ENCODE data around the gene GSG1.

Gene GSG1

DNA sequence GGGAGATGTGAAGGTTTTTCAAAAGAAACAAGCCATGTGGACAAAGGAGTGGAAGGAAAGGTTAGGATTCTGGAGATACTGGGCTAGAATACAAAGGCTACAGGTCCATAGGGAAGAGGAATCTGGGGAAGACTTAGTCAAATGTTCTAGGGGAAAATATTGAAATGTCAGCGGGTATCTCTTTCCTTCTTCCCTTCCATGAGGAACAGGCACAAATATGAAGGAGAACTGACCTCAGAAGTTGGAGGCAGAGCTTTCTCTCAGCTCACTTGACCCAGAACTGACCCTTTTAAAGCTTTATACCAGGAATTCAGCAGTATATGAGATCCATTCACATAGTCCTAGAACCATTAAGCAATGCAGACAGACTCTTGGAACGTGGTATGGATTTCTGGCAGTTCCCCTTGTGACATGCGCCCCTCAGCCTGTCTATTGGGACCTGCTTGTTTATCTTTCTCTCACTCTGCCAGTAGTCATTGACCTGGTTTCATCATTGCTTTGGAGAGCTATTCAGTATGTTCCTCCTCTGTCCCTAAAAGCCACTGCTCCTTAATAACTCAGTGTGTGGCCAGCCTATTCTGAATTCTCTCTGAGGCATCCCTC, 43.0 kb upstream of the GSG1 start:
- TF ChIP-seq, protein P1, sequence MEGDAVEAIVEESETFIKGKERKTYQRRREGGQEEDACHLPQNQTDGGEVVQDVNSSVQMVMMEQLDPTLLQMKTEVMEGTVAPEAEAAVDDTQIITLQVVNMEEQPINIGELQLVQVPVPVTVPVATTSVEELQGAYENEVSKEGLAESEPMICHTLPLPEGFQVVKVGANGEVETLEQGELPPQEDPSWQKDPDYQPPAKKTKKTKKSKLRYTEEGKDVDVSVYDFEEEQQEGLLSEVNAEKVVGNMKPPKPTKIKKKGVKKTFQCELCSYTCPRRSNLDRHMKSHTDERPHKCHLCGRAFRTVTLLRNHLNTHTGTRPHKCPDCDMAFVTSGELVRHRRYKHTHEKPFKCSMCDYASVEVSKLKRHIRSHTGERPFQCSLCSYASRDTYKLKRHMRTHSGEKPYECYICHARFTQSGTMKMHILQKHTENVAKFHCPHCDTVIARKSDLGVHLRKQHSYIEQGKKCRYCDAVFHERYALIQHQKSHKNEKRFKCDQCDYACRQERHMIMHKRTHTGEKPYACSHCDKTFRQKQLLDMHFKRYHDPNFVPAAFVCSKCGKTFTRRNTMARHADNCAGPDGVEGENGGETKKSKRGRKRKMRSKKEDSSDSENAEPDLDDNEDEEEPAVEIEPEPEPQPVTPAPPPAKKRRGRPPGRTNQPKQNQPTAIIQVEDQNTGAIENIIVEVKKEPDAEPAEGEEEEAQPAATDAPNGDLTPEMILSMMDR (conservative IDR thresholded peaks at IDR 0.05; ENCODE audit: low read depth, low read length): no peak
- no peak overlapping the region for H3K4me3 ChIP-seq (ENCODE audit: low read length)
- no peak for DNase-seq (ENCODE audit: low read depth)

DNA sequence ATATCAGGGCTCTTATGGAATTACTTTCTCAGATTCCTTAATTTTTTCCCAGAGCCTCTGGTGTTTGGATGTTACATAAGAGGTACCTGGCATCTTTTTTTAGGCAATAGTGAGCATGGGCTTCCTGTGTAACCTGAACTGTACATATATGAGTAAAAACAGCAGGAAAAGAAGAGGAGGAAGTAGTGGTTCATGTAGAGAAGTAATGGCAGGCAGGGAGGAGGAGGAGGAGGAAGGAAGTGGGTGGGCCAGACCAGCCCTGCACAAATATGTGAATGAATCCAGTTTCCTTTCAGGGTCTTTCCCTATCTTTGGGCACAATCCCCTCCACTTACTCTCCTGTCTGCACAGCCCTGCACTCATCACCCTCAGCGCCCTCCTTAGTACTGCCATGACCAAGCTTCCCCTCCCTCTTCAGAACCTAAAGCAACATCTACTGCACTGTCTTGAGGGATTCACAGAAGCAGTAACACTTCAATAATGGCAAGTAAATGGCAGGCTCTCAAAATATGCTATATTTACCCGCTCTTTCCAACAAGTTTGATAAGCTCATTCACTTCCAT, 40.9 kb upstream of the GSG1 start:
- DNase-seq (ENCODE audit: low read depth): no peak
- TF ChIP-seq, protein P1 (conservative IDR thresholded peaks at IDR 0.05; ENCODE audit: low read depth, low read length): no peak
- H3K4me3 ChIP-seq (ENCODE audit: low read length): no peak overlapping the region

DNA sequence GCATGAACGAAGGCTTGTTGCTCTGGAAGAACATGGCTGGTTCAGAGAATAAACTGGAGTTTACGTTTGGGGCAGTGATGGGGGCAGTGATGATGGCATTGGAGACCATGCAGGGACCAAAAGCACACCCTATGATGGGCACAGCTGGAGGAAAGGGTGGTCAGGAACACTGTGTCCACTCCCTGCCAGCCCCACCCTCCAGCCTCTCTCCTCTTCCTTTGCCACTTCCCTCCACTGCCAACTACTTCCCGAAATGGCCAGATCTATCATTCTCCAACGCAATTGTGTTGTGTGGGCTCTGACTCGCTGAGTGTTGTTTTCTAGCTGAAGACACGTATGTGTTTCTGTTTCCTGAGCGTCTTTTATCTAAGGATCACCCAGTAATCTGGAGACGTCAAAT, 39.3 kb upstream of the GSG1 start:
- TF ChIP-seq, protein P1 (conservative IDR thresholded peaks at IDR 0.05; ENCODE audit: low read depth, low read length): no peak
- no peak for DNase-seq (ENCODE audit: low read depth)
- no peak overlapping the region for H3K4me3 ChIP-seq (ENCODE audit: low read length)

DNA sequence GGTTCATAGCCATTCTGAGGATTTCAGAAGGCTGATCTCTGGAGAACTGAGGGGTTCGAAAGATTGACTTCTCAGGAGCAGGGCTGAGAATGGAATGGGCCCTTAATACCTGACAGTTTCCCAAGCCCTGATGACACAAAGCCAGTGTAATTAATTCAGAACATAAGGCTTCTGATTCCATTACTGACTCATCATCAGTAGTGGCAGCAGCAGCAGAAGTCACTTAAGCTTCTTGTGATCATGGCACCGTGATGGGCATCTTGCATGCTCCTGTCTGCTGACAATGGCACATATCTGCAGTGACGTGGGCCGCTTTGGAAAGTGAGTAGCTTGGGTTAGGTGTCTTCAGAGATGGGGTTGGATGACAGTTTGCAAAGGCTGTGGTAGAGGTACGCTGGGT, 38.2 kb upstream of the GSG1 start:
- no peak overlapping the region for H3K4me3 ChIP-seq (ENCODE audit: low read length)

DNA sequence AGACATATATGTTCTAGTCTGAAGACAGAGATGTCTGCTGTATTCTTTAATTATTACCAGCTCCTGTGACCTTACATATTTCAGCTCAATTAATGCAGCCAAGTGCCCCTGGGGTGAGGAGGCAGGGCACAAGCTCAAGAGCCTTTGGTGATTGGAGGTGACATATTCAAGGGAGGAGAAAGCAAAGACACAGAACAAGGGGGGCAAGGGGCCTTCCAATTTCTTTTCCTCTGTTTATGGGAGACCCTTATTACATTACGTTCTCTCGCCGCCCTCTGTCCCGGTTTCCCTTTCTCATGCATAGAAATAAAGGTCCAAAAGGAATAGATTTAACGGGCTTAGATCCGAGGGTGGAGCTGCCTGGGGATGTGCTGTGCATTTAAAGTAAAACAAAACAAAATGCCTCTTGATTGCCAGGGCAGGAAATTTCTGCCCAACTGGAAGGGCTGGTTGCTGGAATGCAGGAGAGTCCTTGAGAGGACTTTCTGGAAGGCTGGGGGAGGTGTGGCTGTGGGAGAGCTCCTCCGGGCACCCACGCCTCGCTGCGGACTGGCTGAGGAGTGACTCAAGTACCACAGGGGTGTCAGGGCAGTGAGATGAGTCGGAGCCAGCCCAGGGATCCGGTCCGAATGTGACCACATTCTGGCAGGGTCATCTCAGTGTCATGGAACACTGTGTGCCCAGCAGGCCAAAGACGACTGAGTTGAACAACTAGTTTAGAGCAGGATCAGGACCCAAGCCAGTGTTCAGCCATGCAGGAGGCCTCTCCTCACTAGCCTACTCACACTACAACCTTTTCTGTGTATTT, 32.1 kb upstream of the GSG1 start:
- no peak for DNase-seq (ENCODE audit: low read depth)
- TF ChIP-seq, protein P1 (conservative IDR thresholded peaks at IDR 0.05; ENCODE audit: low read depth, low read length): peak; percentile 47
- no peak overlapping the region for H3K4me3 ChIP-seq (ENCODE audit: low read length)

More for the DNA sequence above, 38.2 kb upstream of the GSG1 start:
- no peak for DNase-seq (ENCODE audit: low read depth)
- TF ChIP-seq, protein P1 (conservative IDR thresholded peaks at IDR 0.05; ENCODE audit: low read depth, low read length): no peak

DNA sequence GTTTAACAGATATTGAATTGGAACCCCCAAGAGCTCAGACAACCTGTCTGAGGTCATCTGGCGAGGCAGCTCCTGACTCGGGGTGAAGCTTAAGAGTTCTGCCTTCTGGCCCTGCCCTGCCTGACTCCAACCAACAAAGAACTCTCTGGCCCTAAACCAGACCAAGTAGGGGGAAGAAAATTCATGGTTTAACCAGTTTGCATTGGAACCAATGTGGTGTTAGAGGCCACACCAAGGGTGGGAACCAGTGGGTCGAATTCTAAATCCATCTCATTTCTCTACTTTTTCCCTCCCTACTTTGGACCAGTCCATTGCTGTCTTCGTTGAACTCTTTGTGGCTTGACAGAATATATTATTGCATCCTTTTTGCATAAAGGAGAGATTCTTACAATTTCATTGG, 30.4 kb upstream of the GSG1 start:
- TF ChIP-seq, protein P1 (conservative IDR thresholded peaks at IDR 0.05; ENCODE audit: low read depth, low read length): no peak

More for the DNA sequence above, 30.4 kb upstream of the GSG1 start:
- DNase-seq (ENCODE audit: low read depth): no peak
- no peak overlapping the region for H3K4me3 ChIP-seq (ENCODE audit: low read length)

Data from retinal pigment epithelial cell (primary cell).